WTC11 (cell line): Measurements from ENCODE around the gene PIAS2. TPM values are rescaled to one million over a fixed set of nuclear protein-coding genes. Genes with fewer than 3 reads are reported as not detected.
"Not testable (repeated sequence)": the region's sequence is repeated elsewhere in the genome, so short reads cannot be mapped to it uniquely, and the experiment has no call there.

ENCODE experiments used
- ATAC-seq: fragments of 200-7000 bp; cut with Tn5 transposase; 2 replicates; pipeline ENCODE4 v1.10.0; 2021; ENCODE audit warnings: mild to moderate bottlenecking, moderate library complexity
- CTCF ChIA-PET: fragments of 300-600 bp; sonication (Branson Sonifier 250); formaldehyde crosslinking; loops from one replicate; lab custom pipeline; 2021; ENCODE audit warnings: antibody characterized with exemption; lab: Charles Lee
- POLR2A ChIA-PET: fragments of 350-600 bp; sonication (Branson Sonifier 250); formaldehyde crosslinking; loops from one replicate; lab custom pipeline; 2021; ENCODE audit warnings: antibody characterized with exemption; lab: Charles Lee
- DNase-seq: peaks from one replicate; pipeline ENCODE4 v3.0.0; 2021; ENCODE audit warnings: low spot score
- H3K27ac Mint-ChIP-seq: 2 replicates; pipeline ENCODE4 v1.8.0; 2021; ENCODE audit warnings: mixed read lengths
- H3K27me3 Mint-ChIP-seq: 2 replicates; pipeline ENCODE4 v1.8.0; 2021; ENCODE audit warnings: low read depth, mild to moderate bottlenecking, moderate library complexity, mixed read lengths
- H3K36me3 Mint-ChIP-seq: 2 replicates; pipeline ENCODE4 v1.8.0; 2021; ENCODE audit warnings: mixed read lengths
- H3K4me1 Mint-ChIP-seq: 2 replicates; pipeline ENCODE4 v1.8.0; 2022; ENCODE audit warnings: mixed read lengths
- H3K4me3 Mint-ChIP-seq: 2 replicates; pipeline ENCODE4 v1.8.0; 2021; ENCODE audit warnings: mild to moderate bottlenecking, moderate library complexity, mixed read lengths
- H3K9me3 Mint-ChIP-seq: 2 replicates; pipeline ENCODE4 v1.8.0; 2021; ENCODE audit warnings: mixed read lengths
- CDX4 ChIP-seq: fragments of 250-450 bp; sonication (Bioruptor Pico); IDR thresholded peaks from 2 replicates; pipeline ENCODE4 v1.9.0; 2021; ENCODE audit warnings: moderate library complexity, mild to moderate bottlenecking, inconsistent platforms, borderline replicate concordance
- ERG ChIP-seq: fragments of 250-450 bp; sonication (Bioruptor Pico); IDR thresholded peaks from 2 replicates; pipeline ENCODE4 v1.8.0; 2021; ENCODE audit warnings: mild to moderate bottlenecking
- ESRRA ChIP-seq: sonication (generic); formaldehyde crosslinking; IDR thresholded peaks from 2 replicates; pipeline ENCODE4 v1.8.1; 2022; ENCODE audit warnings: mild to moderate bottlenecking, missing genetic modification reagents, borderline replicate concordance
- FOXJ3 ChIP-seq: sonication (generic); formaldehyde crosslinking; IDR thresholded peaks from 2 replicates; pipeline ENCODE4 v1.9.0; 2021; ENCODE audit warnings: missing genetic modification reagents, mild to moderate bottlenecking, borderline replicate concordance
- FOXP1 ChIP-seq: sonication (generic); formaldehyde crosslinking; IDR thresholded peaks from 2 replicates; pipeline ENCODE4 v1.8.0; 2022; ENCODE audit warnings: missing genetic modification reagents, mild to moderate bottlenecking, moderate library complexity, borderline replicate concordance
- GABPB1 ChIP-seq: sonication (generic); formaldehyde crosslinking; IDR thresholded peaks from 2 replicates; pipeline ENCODE4 v1.8.1; 2023; ENCODE audit warnings: mild to moderate bottlenecking, missing genetic modification reagents
- GTF2I ChIP-seq: fragments of 250-450 bp; sonication (Bioruptor Pico); conservative IDR thresholded peaks from 2 replicates; pipeline ENCODE4 v1.4.0; 2021; ENCODE audit warnings: mild to moderate bottlenecking
- HMGXB4 ChIP-seq: sonication (generic); formaldehyde crosslinking; IDR thresholded peaks from 2 replicates; pipeline ENCODE4 v1.8.1; 2023; ENCODE audit warnings: mild to moderate bottlenecking, moderate library complexity, missing genetic modification reagents
- JUN ChIP-seq: sonication (generic); formaldehyde crosslinking; IDR thresholded peaks from 2 replicates; pipeline ENCODE4 v1.8.0; 2023; ENCODE audit warnings: mild to moderate bottlenecking, missing genetic modification reagents
- KAT7 ChIP-seq: sonication (generic); formaldehyde crosslinking; IDR thresholded peaks from 2 replicates; pipeline ENCODE4 v1.8.1; 2023; ENCODE audit warnings: missing genetic modification reagents, mild to moderate bottlenecking, borderline replicate concordance
- TCF7 ChIP-seq: sonication (generic); formaldehyde crosslinking; IDR thresholded peaks from 2 replicates; pipeline ENCODE4 v1.8.0; 2022; ENCODE audit warnings: mild to moderate bottlenecking, low read depth, missing genetic modification reagents, moderate library complexity
- ZBTB21 ChIP-seq: sonication (generic); formaldehyde crosslinking; IDR thresholded peaks from 2 replicates; pipeline ENCODE4 v1.8.1; 2023; ENCODE audit warnings: mild to moderate bottlenecking, missing genetic modification reagents, borderline replicate concordance
- ZNF219 ChIP-seq: sonication (generic); formaldehyde crosslinking; IDR thresholded peaks from 2 replicates; pipeline ENCODE4 v1.8.0; 2023; ENCODE audit warnings: missing genetic modification reagents, mild to moderate bottlenecking, borderline replicate concordance
- ZNF512 ChIP-seq: sonication (generic); formaldehyde crosslinking; IDR thresholded peaks from 2 replicates; pipeline ENCODE4 v1.8.1; 2022; ENCODE audit warnings: missing genetic modification reagents, borderline replicate concordance
- total RNA-seq: library from RNA; stranded (reverse); gene quantifications from 3 replicates; pipeline ENCODE4 v1.2.3, GENCODE V29; 2021
- TF ChIP-seq, protein P1 (sequence below): sonication (generic); formaldehyde crosslinking; IDR thresholded peaks from 2 replicates; pipeline ENCODE4 v1.8.1; 2023; ENCODE audit warnings: mild to moderate bottlenecking, missing genetic modification reagents
- TF ChIP-seq, protein P2 (sequence below): fragments of 250-450 bp; sonication (Bioruptor Pico); IDR thresholded peaks from 2 replicates; pipeline ENCODE4 v1.9.0; 2021; ENCODE audit warnings: mild to moderate bottlenecking

The PIAS2 gene
- total RNA-seq, 1 experiment from 2014 or later, result 50.7 TPM

DNA sequence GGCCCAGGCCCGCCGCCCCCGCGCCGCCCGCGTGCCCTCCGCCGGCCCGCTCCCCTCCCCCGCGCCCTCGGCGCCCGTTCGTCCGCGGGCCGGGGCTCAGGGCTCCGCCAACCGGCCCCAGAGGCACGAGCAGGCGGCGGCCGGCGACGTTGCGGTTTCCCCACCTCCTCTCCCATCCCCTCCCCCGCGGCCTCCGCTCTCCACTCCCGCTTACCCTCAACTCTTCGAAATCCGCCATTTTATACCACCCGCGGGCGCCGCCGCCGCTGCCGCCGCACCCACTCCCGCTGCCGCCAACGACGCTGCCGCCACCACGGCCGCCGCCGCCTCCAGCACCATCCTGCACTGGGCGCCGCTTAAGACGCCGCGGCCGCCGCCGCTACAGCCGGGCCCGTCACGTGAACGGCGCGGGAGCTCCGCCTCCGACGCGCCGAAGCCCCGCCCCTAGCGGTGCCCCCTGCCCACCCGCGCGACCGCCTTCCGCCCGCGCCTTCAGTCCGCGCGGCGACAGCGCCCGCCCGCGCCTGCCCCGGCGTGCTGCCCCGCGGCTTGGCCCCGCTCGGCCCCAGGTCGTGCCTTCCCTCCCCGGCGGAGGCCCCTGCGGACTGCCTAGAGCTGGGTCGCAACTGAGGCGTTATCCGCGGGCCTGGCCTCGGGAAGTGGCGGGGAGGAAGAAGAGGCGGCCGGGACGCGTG is at the start of gene PIAS2, which contains the start of gene KATNAL2 (continued):
- TF ChIP-seq ZNF512 (CRISPR knock-in tag) (no peak), JUN (CRISPR knock-in tag) (no peak), ZBTB21 (CRISPR knock-in tag) (0 out of 2 replicates have a peak, but pooled peaks have one; percentile 49), FOXP1 (CRISPR knock-in tag) (peak; percentile 96), ERG (CRISPR knock-in tag) (no peak), TCF7 (CRISPR knock-in tag) (no peak; the same call in 1 of the 2 replicates), HMGXB4 (CRISPR knock-in tag) (peak; percentile 60), ZNF219 (CRISPR knock-in tag) (no peak), KAT7 (CRISPR knock-in tag) (peak; percentile 85; the same call in 1 of the 2 replicates), GTF2I (CRISPR knock-in tag) (no peak), GABPB1 (CRISPR knock-in tag) (no peak), FOXJ3 (CRISPR knock-in tag) (no peak), CDX4 (no peak), ESRRA (CRISPR knock-in tag) (no peak; the same call in 1 of the 2 replicates)
- TF ChIP-seq, protein P1, sequence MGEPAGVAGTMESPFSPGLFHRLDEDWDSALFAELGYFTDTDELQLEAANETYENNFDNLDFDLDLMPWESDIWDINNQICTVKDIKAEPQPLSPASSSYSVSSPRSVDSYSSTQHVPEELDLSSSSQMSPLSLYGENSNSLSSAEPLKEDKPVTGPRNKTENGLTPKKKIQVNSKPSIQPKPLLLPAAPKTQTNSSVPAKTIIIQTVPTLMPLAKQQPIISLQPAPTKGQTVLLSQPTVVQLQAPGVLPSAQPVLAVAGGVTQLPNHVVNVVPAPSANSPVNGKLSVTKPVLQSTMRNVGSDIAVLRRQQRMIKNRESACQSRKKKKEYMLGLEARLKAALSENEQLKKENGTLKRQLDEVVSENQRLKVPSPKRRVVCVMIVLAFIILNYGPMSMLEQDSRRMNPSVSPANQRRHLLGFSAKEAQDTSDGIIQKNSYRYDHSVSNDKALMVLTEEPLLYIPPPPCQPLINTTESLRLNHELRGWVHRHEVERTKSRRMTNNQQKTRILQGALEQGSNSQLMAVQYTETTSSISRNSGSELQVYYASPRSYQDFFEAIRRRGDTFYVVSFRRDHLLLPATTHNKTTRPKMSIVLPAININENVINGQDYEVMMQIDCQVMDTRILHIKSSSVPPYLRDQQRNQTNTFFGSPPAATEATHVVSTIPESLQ (CRISPR knock-in tag), result no peak
- TF ChIP-seq, protein P2, sequence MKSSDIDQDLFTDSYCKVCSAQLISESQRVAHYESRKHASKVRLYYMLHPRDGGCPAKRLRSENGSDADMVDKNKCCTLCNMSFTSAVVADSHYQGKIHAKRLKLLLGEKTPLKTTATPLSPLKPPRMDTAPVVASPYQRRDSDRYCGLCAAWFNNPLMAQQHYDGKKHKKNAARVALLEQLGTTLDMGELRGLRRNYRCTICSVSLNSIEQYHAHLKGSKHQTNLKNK (CRISPR knock-in tag), result no peak

- H3K4me3 Mint-ChIP-seq, POLR2A ChIA-PET, CTCF ChIA-PET, DNase-seq, H3K36me3 Mint-ChIP-seq, H3K27ac Mint-ChIP-seq, H3K4me1 Mint-ChIP-seq, H3K9me3 Mint-ChIP-seq, H3K27me3 Mint-ChIP-seq: not testable (repeated sequence)
- peak; percentile 60 for ATAC-seq
Measured at GRCh38 chr18:46966266-46966665, 49.0 kb upstream of the PIAS2 start.

- H3K4me3 Mint-ChIP-seq, CTCF ChIA-PET, H3K4me1 Mint-ChIP-seq, H3K27ac Mint-ChIP-seq, DNase-seq, H3K36me3 Mint-ChIP-seq, POLR2A ChIA-PET, H3K27me3 Mint-ChIP-seq: not testable (repeated sequence)
- peak; percentile 3 for ATAC-seq
- peaks cover 11% of the 10 kb centered on the region for H3K9me3 Mint-ChIP-seq
Measured at GRCh38 chr18:46964579-46965293, 47.4 kb upstream of the PIAS2 start.

DNA sequence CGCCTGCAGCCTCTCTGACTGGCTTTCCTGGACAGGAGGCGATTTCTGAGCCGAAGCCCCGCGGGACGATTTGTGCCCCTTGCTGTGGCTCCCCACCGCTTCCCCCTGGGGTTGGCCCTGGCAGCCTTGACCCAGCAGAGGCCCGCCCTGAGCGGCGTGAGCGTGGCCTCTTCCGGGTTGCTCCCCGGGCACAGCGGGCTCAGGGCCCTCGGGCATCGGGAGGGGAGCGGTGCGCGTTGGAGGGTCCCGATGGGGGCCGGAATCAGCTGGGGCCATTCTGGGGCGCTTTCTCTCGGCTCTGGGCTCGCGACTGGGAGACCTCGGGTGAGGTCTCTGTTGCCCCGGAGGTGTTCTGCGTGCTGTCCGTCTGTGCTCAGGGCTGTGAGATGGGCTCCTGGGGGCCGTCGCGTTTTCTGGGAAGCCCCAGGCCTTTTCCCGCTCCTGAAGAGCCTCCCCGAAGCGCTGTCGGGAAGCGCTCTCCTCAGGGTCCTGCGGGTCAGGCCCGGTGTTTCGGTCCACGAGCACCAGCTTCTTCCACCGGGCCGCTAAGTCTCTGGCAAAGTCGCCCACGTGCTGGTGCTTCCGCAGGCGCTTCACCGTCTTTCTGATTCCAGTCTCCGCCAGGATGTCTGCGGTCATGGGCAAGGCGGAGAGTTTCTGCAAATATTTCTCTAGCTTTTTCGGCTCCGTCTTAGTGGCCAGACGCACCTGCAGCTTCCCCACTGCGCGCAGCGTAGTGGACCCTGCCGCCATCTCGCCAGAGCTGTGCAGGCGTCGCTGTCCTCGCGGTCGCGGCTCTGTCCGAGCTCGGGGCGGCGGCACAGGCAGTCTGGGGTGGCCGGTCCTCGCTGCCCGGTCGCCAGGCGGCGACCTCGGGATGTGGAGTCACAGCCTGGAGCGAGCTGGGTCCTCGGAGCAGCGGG is 46.6 kb upstream of the PIAS2 start:
- DNase-seq, H3K36me3 Mint-ChIP-seq, CTCF ChIA-PET, H3K27me3 Mint-ChIP-seq, H3K4me3 Mint-ChIP-seq, POLR2A ChIA-PET, H3K4me1 Mint-ChIP-seq, H3K27ac Mint-ChIP-seq: not testable (repeated sequence)
- peak; percentile 3 for ATAC-seq
- H3K9me3 Mint-ChIP-seq, result peaks cover 11% of the 10 kb centered on the region
